G401.6 (cell line): Measurements from ENCODE around the gene PTPN2.
"Not testable (repeated sequence)": the region's sequence is repeated elsewhere in the genome, so short reads cannot be mapped to it uniquely, and the experiment has no call there.

Experiments used
- FAIRE-seq: peaks from 2 replicates; lab custom pipeline; 2012; peaks lifted over from hg19 to GRCh38; lab: Jason Lieb, UNC

The PTPN2 gene

GRCh38 chr18:12883684-12884405, at the start of gene PTPN2:
Gene PTPN2 (minus strand): TSS chr18:12884237. CDS start chr18:12884141, 96 bp downstream.
- FAIRE-seq = peak; percentile 52

GRCh38 chr18:12933327-12933726, 49.3 kb upstream of the PTPN2 start:
- FAIRE-seq = no peak

GRCh38 chr18:12930908-12931307, 46.9 kb upstream of the PTPN2 start:
- FAIRE-seq = no peak

GRCh38 chr18:12930376-12930775, 46.3 kb upstream of the PTPN2 start:
- FAIRE-seq = no peak

- no peak for FAIRE-seq
Observed at GRCh38 chr18:12929477-12930083, 45.5 kb upstream of the PTPN2 start.

GRCh38 chr18:12928641-12929040, 44.6 kb upstream of the PTPN2 start:
- no peak for FAIRE-seq

GRCh38 chr18:12928206-12928605, 44.2 kb upstream of the PTPN2 start:
- no peak for FAIRE-seq

- FAIRE-seq = no peak
Observed at GRCh38 chr18:12924616-12925015, 40.6 kb upstream of the PTPN2 start.

GRCh38 chr18:12922266-12922665, 38.2 kb upstream of the PTPN2 start:
- no peak for FAIRE-seq

- FAIRE-seq = no peak
Observed at GRCh38 chr18:12921178-12921577, 37.1 kb upstream of the PTPN2 start.

GRCh38 chr18:12911929-12912703, 28.1 kb upstream of the PTPN2 start:
- no peak for FAIRE-seq

GRCh38 chr18:12911025-12911928, 27.2 kb upstream of the PTPN2 start:
- no peak for FAIRE-seq

GRCh38 chr18:12908706-12909105, 24.7 kb upstream of the PTPN2 start:
- FAIRE-seq = no peak

- no peak for FAIRE-seq
Observed at GRCh38 chr18:12907258-12907925, 23.4 kb upstream of the PTPN2 start.

- no peak for FAIRE-seq
Observed at GRCh38 chr18:12906773-12907172, 22.7 kb upstream of the PTPN2 start.

- no peak for FAIRE-seq
Observed at GRCh38 chr18:12906119-12906518, 22.1 kb upstream of the PTPN2 start.

GRCh38 chr18:12904012-12904516, 20.0 kb upstream of the PTPN2 start:
- FAIRE-seq = no peak

GRCh38 chr18:12901208-12901607, 17.2 kb upstream of the PTPN2 start:
- not testable (repeated sequence) for FAIRE-seq

GRCh38 chr18:12896784-12897333, 12.8 kb upstream of the PTPN2 start:
- not testable (repeated sequence) for FAIRE-seq

- FAIRE-seq = no peak
Observed at GRCh38 chr18:12895626-12896025, 11.6 kb upstream of the PTPN2 start.

- FAIRE-seq = no peak
Observed at GRCh38 chr18:12895014-12895413, 11.0 kb upstream of the PTPN2 start.
